Adrenal gland (tissue), 12 donors: ENCODE data around the gene PRKG1. TPM values are rescaled to one million over a fixed set of nuclear protein-coding genes. Genes with fewer than 3 reads are reported as not detected.

Source experiments
- DNase-seq, 7 donors: peaks; one replicate each; pipeline ENCODE4 v3.0.0-alpha.2; 2019 to 2020
- H3K27ac ChIP-seq, 5 donors: fragments of 200-600 bp; sonication (generic) in 4 of 5; 1 replicate in 3 of 5; 2 replicates in 2 of 5; pipeline versions ENCODE4 v1.5.1 to v1.8.0; 2016 to 2020; ENCODE audit warnings: mild to moderate bottlenecking in 1 of 5
- H3K27me3 ChIP-seq: fragments of 200-600 bp; 2 replicates; pipeline ENCODE4 v1.8.0; 2021
- H3K36me3 ChIP-seq, 2 donors: fragments of 200-600 bp; replicated peaks in 1 of 2; 1 replicate in 1 of 2; 2 replicates in 1 of 2; pipeline versions ENCODE4 v1.5.1 to v1.8.0; 2018 to 2022
- H3K4me1 ChIP-seq, 2 donors: fragments of 200-600 bp; replicated peaks in 1 of 2; 1 replicate in 1 of 2; 2 replicates in 1 of 2; pipeline versions ENCODE4 v1.5.1 to v1.8.0; 2018 to 2021
- H3K4me3 ChIP-seq, 4 donors: fragments of 200-600 bp; sonication (generic) in 3 of 4; one replicate each; pipeline ENCODE4 v1.5.1; 2016 to 2018
- H3K9me3 ChIP-seq, 3 donors: fragments of 200-600 bp; sonication (generic) in 1 of 3; replicated peaks in 1 of 3; 1 replicate in 2 of 3; 2 replicates in 1 of 3; pipeline versions ENCODE4 v1.5.1 to v1.8.0; 2016 to 2021
- POLR2A ChIP-seq, 2 donors: fragments of 450-650 bp; IDR thresholded peaks; one replicate each; pipeline ENCODE4 v1.6.1; 2017; ENCODE audit warnings: antibody characterized with exemption in 2 of 2, mild to moderate bottlenecking in 2 of 2, moderate library complexity in 1 of 2
- WGBS, 4 donors: extraction: QIAGEN DNeasy Blood & Tissue Kit in 2 of 4; methylation state at CpG; one replicate each; pipeline versions ENCODE4 v1.1.5 to v1.1.7; 2013 to 2017; 5-methylcytosine and 5-hydroxymethylcytosine counted together
- intact Hi-C, 2 donors: fragments of 100-400 bp; cut with DNase I; formaldehyde crosslinking; loops; one replicate each; pipeline versions ENCODE4 v1.14.1 to v1.15.0; 2022 to 2023
- polyA plus RNA-seq, 3 donors: library from polyadenylated mRNA; stranded (reverse); fragments of 200-250 nt in 2 of 3; fragments of 350-450 nt in 1 of 3; fragmentation: Illumina TruSeq in 1 of 3; extraction: RNeasy Lipid Tissue Mini Kit (QIAGEN cat#74804) in 1 of 3; gene quantifications; one replicate each; pipeline ENCODE4 v1.2.3, GENCODE V29; 2013 to 2014
- total RNA-seq, 9 donors: library from RNA; depleted of rRNA in 4 of 9; stranded (reverse); fragments of >200 nt in 4 of 9; fragments of 120-200 nt in 1 of 9; fragmentation: NEBNext Ultra II Directional in 1 of 9; extraction: Animal tissue kit (Norgen Biotek cat#: 25700) in 1 of 9; gene quantifications; one replicate each; pipeline versions ENCODE4 v1.1.0 to v1.2.4, GENCODE V29; 2013 to 2023
- TF ChIP-seq, protein P1 (sequence below), 6 experiments: fragments of 450-650 bp in 4 of 6; fragments of 200-600 bp in 2 of 6; sonication (generic) in 1 of 6; IDR thresholded peaks; 1 replicate in 5 of 6; 2 replicates in 1 of 6; pipeline versions ENCODE4 v1.5.1 to v1.8.0; 2016 to 2021; ENCODE audit warnings: antibody characterized with exemption in 6 of 6, mild to moderate bottlenecking in 2 of 6, moderate library complexity in 1 of 6
- donor health status: healthy with polysubstance abuse.
- donor health status: Bipolar disorder and iron deficiency.
- donor health status: DM: yes; HTN: yes; CAD: no.
- donor health status: DM: no; HTN: no; CAD: no.
- donor health status: DM: no; HTN: no; CAD: no.
- donor health status: DM: yes; HTN: yes; CAD: no.

PRKG1 gene
- total and polyA plus RNA-seq, 12 donors, result 6.9 to 104 (median 29.7) TPM

DNA sequence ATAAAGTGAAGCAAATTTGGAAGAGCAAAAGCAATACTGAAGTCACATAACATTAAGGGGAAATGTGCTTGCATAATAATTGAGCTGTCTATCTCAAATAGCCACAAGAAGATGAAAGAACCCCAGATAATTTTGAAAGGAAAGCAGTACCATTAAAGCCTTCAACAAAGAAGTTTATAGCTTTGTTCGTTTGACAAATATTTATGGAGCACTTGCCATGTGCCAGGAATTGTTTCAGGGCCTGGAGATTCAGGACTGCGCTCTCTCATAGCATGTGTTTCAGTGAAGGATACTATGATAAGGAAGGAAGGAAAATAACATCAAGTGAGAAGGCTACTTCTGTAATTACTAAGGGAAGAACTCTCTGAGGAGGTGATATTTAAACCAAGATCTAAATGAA, 837.4 kb downstream of the PRKG1 start:
- DNase-seq, result no peak
- intact Hi-C loops, result no loop called here
- Histone ChIP-seq H3K9me3 (no peaks in the 10 kb centered on the region), H3K4me1 (peaks cover 0 to 6% of the 10 kb centered on the region in 2 donors), H3K36me3 (no peaks in the 10 kb centered on the region), H3K4me3 (no peak overlapping the region), H3K27ac (no peak overlapping the region), H3K27me3 (no peaks in the 10 kb centered on the region)
- WGBS, 4 donors, result 32 to 53% (median 37%) methylated on average over 2 of the region's 2 CpGs
- TF ChIP-seq, protein P1, sequence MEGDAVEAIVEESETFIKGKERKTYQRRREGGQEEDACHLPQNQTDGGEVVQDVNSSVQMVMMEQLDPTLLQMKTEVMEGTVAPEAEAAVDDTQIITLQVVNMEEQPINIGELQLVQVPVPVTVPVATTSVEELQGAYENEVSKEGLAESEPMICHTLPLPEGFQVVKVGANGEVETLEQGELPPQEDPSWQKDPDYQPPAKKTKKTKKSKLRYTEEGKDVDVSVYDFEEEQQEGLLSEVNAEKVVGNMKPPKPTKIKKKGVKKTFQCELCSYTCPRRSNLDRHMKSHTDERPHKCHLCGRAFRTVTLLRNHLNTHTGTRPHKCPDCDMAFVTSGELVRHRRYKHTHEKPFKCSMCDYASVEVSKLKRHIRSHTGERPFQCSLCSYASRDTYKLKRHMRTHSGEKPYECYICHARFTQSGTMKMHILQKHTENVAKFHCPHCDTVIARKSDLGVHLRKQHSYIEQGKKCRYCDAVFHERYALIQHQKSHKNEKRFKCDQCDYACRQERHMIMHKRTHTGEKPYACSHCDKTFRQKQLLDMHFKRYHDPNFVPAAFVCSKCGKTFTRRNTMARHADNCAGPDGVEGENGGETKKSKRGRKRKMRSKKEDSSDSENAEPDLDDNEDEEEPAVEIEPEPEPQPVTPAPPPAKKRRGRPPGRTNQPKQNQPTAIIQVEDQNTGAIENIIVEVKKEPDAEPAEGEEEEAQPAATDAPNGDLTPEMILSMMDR (IDR thresholded peaks at IDR 0.05), result no peak
- no peak for TF ChIP-seq POLR2A (IDR thresholded peaks at IDR 0.05)

DNA sequence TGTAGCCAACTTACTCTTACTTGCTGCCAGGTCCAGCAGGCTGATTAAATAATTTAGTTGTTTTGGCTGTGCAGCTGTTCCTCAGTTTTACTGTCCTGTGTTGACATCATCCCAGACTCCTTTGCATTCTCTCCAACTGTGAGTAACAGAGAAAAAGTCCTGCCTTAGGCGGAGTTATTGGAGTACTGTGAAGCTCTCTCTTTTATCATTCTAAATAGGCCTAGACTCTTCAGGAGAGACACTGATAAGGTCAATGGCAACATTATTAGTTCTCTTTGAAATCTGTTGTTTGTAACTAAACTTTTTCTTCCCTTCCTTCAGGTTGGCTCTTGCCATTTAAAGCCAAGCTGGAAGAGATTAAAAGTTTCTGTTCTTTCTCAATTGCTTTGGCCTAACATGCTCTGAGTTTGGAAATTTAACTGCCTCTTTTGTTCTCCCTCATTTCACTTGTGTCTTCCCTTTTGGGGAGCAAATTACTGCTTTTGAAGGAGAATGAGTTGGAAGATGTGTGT, 840.8 kb downstream of the PRKG1 start:
- Histone ChIP-seq H3K4me1 (peaks cover 0 to 7% of the 10 kb centered on the region in 2 donors), H3K4me3 (no peak overlapping the region), H3K27me3 (no peaks in the 10 kb centered on the region), H3K27ac (no peak overlapping the region), H3K9me3 (no peaks in the 10 kb centered on the region), H3K36me3 (no peaks in the 10 kb centered on the region)
- WGBS, 4 donors, result 86 to 93% (median 92%) methylated on average over 1 of the region's 1 CpG
- intact Hi-C loops, result no loop called here
- no peak for TF ChIP-seq POLR2A (IDR thresholded peaks at IDR 0.05)
- TF ChIP-seq, protein P1 (IDR thresholded peaks at IDR 0.05), result no peak
- DNase-seq, result no peak

DNA sequence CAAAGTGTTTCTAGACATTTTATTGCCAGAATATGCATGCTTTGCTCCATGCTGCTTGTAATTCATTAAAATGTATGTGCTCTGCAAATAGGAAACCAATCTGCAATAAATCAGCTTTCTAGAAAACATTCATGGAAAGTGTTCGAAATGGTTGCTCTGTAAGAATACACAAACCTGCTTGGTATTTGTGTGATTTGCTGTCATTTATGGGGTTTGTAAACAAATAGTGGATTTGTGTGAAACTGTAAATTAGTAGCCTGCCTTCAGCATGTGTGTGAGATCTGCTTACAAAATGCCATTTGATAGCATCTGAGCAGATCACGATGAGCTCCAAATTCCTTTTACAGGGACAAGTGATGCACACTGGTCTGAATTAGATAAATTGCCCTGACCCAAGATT, 844.2 kb downstream of the PRKG1 start:
- DNase-seq, result no peak

DNA sequence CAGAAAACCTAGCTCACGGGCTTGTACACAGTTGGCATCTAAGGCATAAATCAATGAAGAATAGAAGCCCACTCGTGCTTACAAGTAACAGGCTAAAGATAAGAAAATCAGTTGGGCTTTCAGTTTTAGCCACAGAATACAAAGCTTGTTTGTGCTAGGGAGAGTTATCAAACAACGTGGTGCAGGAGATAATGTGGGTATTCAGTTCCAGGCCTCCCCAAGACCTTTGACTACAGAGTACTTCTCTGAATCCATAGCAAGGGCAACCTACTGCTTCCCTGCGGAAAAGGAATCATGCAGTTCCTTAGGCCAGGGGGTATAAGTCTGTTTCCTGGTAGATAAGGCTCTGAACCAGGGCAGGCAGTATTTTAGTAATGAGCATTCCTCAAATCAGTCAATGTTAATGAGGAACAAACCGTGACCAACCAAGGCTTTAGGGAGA, 844.6 kb downstream of the PRKG1 start:
- Histone ChIP-seq H3K4me1 (peaks cover 0 to 7% of the 10 kb centered on the region in 2 donors), H3K4me3 (no peak overlapping the region), H3K27ac (peak overlapping the region in 1 of 5 donors; percentile 37), H3K36me3 (no peaks in the 10 kb centered on the region), H3K27me3 (no peaks in the 10 kb centered on the region), H3K9me3 (no peaks in the 10 kb centered on the region)
- TF ChIP-seq POLR2A (IDR thresholded peaks at IDR 0.05), result no peak
- TF ChIP-seq, protein P1 (IDR thresholded peaks at IDR 0.05), result no peak
- peak in 2 of 7 donors; percentile 13 to 55 for DNase-seq
- intact Hi-C loops, result no loop called here
- 32 to 37% (median 33%) methylated on average over 5 of the region's 5 CpGs for WGBS, 4 donors

More for the DNA sequence above, 844.2 kb downstream of the PRKG1 start:
- no peaks in the 10 kb centered on the region for H3K9me3 ChIP-seq
- no peaks in the 10 kb centered on the region for H3K27me3 ChIP-seq
- H3K27ac ChIP-seq, result no peak overlapping the region
- WGBS, 4 donors, result 33 to 55% (median 42%) methylated on average over 2 of the region's 2 CpGs
- no peak overlapping the region for H3K4me3 ChIP-seq
- no peak for TF ChIP-seq POLR2A (IDR thresholded peaks at IDR 0.05)
- TF ChIP-seq, protein P1 (IDR thresholded peaks at IDR 0.05), result no peak
- peaks cover 0 to 7% of the 10 kb centered on the region in 2 donors for H3K4me1 ChIP-seq
- intact Hi-C loops, result no loop called here
- no peaks in the 10 kb centered on the region for H3K36me3 ChIP-seq
